Choroid plexus epithelial cell (primary cell): ENCODE data around the gene ARHGAP40.

Experiments used
- DNase-seq: peaks from one replicate; pipeline ENCODE4 v3.0.0-alpha.2; 2010; ENCODE audit warnings: low read depth
- H3K4me3 ChIP-seq: 2 replicates; pipeline ENCODE4 v1.5.1; 2011; ENCODE audit warnings: low read depth, mild to moderate bottlenecking, control low read depth, low read length, moderate library complexity
- TF ChIP-seq, protein P1 (sequence below): conservative IDR thresholded peaks from 2 replicates; pipeline ENCODE4 v1.5.1; 2011; ENCODE audit warnings: low read depth, mild to moderate bottlenecking, control low read depth, inconsistent platforms, low read length, moderate library complexity

The ARHGAP40 gene

DNA sequence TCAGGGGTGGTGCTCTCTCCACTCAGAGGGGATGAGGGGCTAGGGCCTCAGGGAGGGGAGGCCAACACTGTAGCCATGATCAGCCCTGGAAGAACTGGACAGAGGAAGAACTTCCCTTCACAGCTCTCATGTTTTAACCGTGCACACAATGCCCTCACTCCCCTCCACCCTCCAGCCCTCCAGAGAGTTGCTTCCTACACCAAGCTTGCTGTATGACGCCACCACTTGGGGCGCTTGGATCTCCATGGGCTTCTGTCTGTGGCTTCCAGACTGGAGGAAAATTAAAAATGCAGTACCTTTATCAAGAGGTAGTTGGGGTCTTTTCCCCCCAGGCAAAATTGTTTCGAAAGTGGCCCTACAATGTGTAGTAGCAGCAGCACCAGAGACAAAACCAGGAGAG lies 48.4 kb downstream of the ARHGAP40 start:
- no peak for DNase-seq
- H3K4me3 ChIP-seq = no peak overlapping the region
- TF ChIP-seq, protein P1, sequence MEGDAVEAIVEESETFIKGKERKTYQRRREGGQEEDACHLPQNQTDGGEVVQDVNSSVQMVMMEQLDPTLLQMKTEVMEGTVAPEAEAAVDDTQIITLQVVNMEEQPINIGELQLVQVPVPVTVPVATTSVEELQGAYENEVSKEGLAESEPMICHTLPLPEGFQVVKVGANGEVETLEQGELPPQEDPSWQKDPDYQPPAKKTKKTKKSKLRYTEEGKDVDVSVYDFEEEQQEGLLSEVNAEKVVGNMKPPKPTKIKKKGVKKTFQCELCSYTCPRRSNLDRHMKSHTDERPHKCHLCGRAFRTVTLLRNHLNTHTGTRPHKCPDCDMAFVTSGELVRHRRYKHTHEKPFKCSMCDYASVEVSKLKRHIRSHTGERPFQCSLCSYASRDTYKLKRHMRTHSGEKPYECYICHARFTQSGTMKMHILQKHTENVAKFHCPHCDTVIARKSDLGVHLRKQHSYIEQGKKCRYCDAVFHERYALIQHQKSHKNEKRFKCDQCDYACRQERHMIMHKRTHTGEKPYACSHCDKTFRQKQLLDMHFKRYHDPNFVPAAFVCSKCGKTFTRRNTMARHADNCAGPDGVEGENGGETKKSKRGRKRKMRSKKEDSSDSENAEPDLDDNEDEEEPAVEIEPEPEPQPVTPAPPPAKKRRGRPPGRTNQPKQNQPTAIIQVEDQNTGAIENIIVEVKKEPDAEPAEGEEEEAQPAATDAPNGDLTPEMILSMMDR = peak; percentile 5

DNA sequence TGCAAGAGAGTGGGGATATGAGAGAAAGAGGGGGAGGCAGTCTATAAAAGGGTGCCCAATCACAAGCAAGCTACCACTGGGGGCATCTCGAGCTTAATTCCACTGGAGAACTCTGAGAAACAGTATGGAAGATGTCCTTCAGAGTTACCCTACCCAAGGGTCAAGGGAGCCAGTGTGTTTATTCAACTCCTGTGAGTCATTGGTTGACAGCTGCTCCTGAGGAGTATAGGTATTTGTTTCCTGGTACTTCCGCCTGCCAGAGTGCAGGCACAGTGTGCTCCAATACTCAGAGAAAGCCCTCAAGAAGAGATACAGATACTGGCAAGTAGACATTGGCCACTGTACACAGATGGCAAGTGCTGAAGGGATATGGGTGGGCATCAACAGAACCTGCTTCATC lies 49.5 kb downstream of the ARHGAP40 start:
- no peak for DNase-seq
- H3K4me3 ChIP-seq = no peak overlapping the region
- TF ChIP-seq, protein P1 = no peak

DNA sequence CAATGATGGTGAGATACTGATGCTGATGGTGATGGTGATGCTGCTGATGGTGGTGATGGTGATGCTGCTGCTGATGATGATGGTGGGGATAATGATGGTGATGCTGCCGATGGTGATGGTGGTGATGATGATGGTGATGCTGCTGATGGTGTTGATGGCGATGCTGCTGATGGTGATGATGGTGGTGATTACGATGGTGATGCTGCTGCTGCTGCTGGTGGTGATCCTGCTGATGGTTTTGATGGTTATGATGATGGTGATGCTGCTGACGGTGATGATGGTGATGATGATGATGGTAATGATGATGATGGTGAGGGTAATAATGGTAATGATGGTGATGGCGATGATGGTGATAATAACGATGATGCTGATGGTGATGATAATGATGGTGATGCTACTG lies 50.0 kb downstream of the ARHGAP40 start:
- TF ChIP-seq, protein P1 = no peak
- DNase-seq = no peak

GRCh38 chr20:38652995-38653394 lies 51.4 kb downstream of the ARHGAP40 start:
- no peak overlapping the region for H3K4me3 ChIP-seq
- DNase-seq = no peak
- TF ChIP-seq, protein P1 = no peak

More for the DNA sequence above, 50.0 kb downstream of the ARHGAP40 start:
- no peak overlapping the region for H3K4me3 ChIP-seq

- H3K4me3 ChIP-seq = no peak overlapping the region
- no peak for DNase-seq
- TF ChIP-seq, protein P1 = no peak
Observed at GRCh38 chr20:38657390-38657789, 55.8 kb downstream of the ARHGAP40 start.

GRCh38 chr20:38658879-38659596 lies 57.4 kb downstream of the ARHGAP40 start:
- no peak overlapping the region for H3K4me3 ChIP-seq
- peak; percentile 48 for DNase-seq
- TF ChIP-seq, protein P1 = peak; percentile 73

DNA sequence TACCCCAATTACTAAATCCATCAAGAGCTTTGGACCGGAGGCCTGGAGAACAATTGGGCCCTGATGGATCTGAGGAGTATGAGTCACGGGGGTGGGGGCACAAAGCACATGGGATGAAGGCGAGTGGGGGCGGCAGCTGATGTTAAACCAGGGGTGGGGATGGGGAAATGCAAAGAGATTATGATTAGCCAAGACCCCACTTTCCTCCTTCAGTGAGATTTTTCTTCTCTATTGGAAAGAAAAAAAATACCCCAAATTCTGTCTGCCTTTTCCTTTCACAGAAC lies 57.9 kb downstream of the ARHGAP40 start:
- DNase-seq = no peak
- TF ChIP-seq, protein P1 = no peak
- H3K4me3 ChIP-seq = no peak overlapping the region
